Measurements from ENCODE around the gene MYO10. TPM values are rescaled to one million over a fixed set of nuclear protein-coding genes. Genes with fewer than 3 reads are reported as not detected.

MYO10 gene
- polyA plus RNA-seq, 1 donor: 30.7 TPM

DNA sequence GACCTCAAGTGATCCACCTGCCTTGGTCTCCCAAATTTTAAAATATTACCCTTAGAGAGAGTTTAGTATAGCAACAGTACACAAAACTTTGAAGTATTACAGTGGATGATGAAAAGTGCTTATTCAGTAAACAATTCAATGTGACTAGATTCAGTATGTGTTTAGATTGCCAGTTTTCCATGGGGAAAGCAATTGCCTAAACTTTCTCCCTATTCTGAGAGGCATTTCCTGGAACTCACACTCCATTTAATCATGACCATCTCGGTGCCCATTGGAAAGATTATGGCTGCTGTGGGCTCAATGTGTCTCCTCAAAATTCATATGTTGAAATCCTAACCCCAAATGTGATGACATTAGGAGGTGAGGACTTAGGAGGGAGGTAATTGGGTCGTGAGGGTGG is 38.9 kb upstream of the MYO10 start:
- no peak for DNase-seq
- H3K27ac ChIP-seq (ENCODE audit: low read length): no peak overlapping the region
- H3K4me3 ChIP-seq (ENCODE audit: low read length): no peak overlapping the region
- no peaks in the 10 kb centered on the region for H3K9me3 ChIP-seq (ENCODE audit: control insufficient read depth, low read depth, low read length)
- no peaks in the 10 kb centered on the region for H3K4me1 ChIP-seq (ENCODE audit: control insufficient read depth, insufficient read depth, low read length)
- H3K36me3 ChIP-seq (ENCODE audit: control insufficient read depth, insufficient read depth, low read length): no peaks in the 10 kb centered on the region
- H3K27me3 ChIP-seq (ENCODE audit: control insufficient read depth, insufficient read depth, low read length): no peaks in the 10 kb centered on the region
- WGBS (ENCODE audit: insufficient coverage, low lambda C conversion rate): no CpG with 5 or more reads among the region's 2 CpGs

DNA sequence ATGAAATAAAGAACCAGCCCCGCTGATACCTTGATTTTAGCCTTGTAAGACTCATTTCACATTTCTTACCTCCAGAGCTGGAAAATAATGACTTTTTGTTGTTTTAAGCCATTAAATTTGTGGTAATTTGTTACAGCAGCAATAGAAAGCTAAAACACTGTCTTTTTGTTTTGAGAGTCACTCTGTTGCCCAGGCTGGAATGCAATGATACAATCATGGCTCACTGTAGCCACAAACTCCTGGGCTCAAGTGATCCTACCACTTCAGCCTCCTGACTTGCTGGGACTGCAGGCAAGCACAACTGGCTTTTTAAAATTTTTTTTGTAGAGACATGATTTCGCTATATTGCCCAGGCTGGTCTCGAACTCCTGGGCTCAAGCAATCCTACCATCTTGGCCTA is 34.7 kb upstream of the MYO10 start:
- no peaks in the 10 kb centered on the region for H3K4me1 ChIP-seq (ENCODE audit: control insufficient read depth, insufficient read depth, low read length)
- H3K9me3 ChIP-seq (ENCODE audit: control insufficient read depth, low read depth, low read length): no peaks in the 10 kb centered on the region
- H3K36me3 ChIP-seq (ENCODE audit: control insufficient read depth, insufficient read depth, low read length): no peaks in the 10 kb centered on the region
- H3K4me3 ChIP-seq (ENCODE audit: low read length): no peak overlapping the region
- DNase-seq: no peak
- no peaks in the 10 kb centered on the region for H3K27me3 ChIP-seq (ENCODE audit: control insufficient read depth, insufficient read depth, low read length)
- WGBS (ENCODE audit: insufficient coverage, low lambda C conversion rate): no CpG with 5 or more reads among the region's 3 CpGs
- no peak overlapping the region for H3K27ac ChIP-seq (ENCODE audit: low read length)

DNA sequence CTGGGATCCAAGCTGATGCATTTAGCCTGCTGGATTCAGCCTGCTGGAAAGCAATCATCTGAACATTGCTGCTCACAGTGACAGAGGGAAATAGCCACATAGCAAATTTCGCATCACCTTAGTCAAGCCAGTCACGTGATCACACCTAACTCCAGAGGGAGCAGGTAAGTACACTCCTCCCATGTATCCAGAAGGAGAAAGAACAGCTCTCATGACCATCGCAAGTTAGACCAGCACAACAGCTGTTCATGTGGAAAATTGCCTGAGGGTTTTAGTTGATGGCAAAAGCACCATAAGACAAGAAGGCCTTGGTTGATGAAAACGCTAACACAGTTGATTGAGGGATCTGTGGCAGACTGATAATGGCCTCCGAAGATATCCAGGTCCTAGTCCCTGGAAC is 34.2 kb upstream of the MYO10 start:
- WGBS (ENCODE audit: insufficient coverage, low lambda C conversion rate): no CpG with 5 or more reads among the region's 5 CpGs
- H3K36me3 ChIP-seq (ENCODE audit: control insufficient read depth, insufficient read depth, low read length): no peaks in the 10 kb centered on the region
- H3K9me3 ChIP-seq (ENCODE audit: control insufficient read depth, low read depth, low read length): no peaks in the 10 kb centered on the region
- no peak overlapping the region for H3K4me3 ChIP-seq (ENCODE audit: low read length)
- H3K27ac ChIP-seq (ENCODE audit: low read length): no peak overlapping the region
- H3K4me1 ChIP-seq (ENCODE audit: control insufficient read depth, insufficient read depth, low read length): no peaks in the 10 kb centered on the region
- H3K27me3 ChIP-seq (ENCODE audit: control insufficient read depth, insufficient read depth, low read length): no peaks in the 10 kb centered on the region
- DNase-seq: no peak

DNA sequence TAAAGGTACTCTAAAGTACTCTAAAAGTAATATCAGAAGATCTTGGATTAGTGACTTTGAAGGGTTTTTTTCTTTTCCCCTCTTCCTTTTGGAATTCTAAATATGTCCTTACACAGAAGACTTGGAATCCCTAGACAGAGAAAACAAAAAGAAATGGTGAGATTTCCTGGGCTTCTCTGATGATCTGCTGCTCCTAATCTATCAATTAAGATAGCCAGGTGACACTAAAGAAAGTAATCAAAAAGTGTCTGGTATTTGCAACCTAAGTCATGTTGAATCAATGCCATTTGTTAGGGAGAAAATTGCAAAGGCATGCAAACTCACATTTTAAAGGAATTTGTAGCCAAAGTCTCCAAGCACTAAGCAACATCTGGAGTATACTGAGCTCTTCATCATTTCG is 29.5 kb upstream of the MYO10 start:
- H3K27me3 ChIP-seq (ENCODE audit: control insufficient read depth, insufficient read depth, low read length): no peaks in the 10 kb centered on the region
- WGBS (ENCODE audit: insufficient coverage, low lambda C conversion rate): no CpG with 5 or more reads among the region's 1 CpG
- H3K36me3 ChIP-seq (ENCODE audit: control insufficient read depth, insufficient read depth, low read length): no peaks in the 10 kb centered on the region
- no peak overlapping the region for H3K4me3 ChIP-seq (ENCODE audit: low read length)
- H3K27ac ChIP-seq (ENCODE audit: low read length): no peak overlapping the region
- no peaks in the 10 kb centered on the region for H3K9me3 ChIP-seq (ENCODE audit: control insufficient read depth, low read depth, low read length)
- H3K4me1 ChIP-seq (ENCODE audit: control insufficient read depth, insufficient read depth, low read length): no peaks in the 10 kb centered on the region
- no peak for DNase-seq

DNA sequence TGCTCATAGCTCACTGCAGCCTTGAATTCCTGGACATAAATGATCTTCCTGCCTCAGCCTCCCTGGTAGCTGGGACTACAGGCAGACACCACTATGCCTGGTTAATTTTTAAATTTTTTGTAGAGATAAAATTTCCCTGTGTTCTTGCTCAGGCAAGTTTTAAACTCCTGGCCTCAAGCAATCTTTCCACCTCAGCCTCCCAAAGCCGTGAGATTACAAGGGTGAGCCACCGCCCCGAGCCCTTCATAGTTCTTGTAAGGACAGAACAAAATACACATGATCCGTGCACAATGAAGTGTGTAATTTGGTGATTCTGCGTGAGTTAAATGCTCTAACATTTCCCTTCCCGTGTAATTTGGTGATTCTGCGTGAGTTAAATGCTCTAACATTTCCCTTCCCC is 27.7 kb upstream of the MYO10 start:
- no peak for DNase-seq
- Histone ChIP-seq H3K4me3 (ENCODE audit: low read length) (no peak overlapping the region), H3K36me3 (ENCODE audit: control insufficient read depth, insufficient read depth, low read length) (no peaks in the 10 kb centered on the region), H3K27me3 (ENCODE audit: control insufficient read depth, insufficient read depth, low read length) (no peaks in the 10 kb centered on the region), H3K4me1 (ENCODE audit: control insufficient read depth, insufficient read depth, low read length) (no peaks in the 10 kb centered on the region), H3K9me3 (ENCODE audit: control insufficient read depth, low read depth, low read length) (no peaks in the 10 kb centered on the region), H3K27ac (ENCODE audit: low read length) (no peak overlapping the region)
- 100% methylated on average over 1 of the region's 7 CpGs for WGBS (ENCODE audit: insufficient coverage, low lambda C conversion rate)

DNA sequence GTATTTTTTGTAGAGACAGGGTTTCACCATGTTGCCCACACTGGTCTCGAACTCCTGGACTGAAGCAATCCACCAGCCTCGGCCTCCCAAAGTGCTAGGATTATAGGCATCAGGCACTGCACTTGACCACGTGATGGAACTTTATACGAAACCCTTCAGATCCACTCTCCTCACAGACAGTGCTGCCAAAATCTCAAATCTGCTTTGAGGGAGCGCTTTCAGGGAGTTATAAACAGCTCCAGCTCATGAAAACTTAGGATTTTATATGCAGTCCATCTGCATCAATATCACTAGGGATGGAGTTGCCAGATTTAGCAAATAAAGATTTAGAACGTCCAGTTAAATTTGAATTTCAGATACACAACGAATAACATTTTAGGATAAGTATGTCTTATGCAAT is 25.0 kb upstream of the MYO10 start:
- H3K36me3 ChIP-seq (ENCODE audit: control insufficient read depth, insufficient read depth, low read length): no peaks in the 10 kb centered on the region
- no peak overlapping the region for H3K4me3 ChIP-seq (ENCODE audit: low read length)
- H3K4me1 ChIP-seq (ENCODE audit: control insufficient read depth, insufficient read depth, low read length): no peaks in the 10 kb centered on the region
- WGBS (ENCODE audit: insufficient coverage, low lambda C conversion rate): 86% methylated on average over 1 of the region's 7 CpGs
- H3K27ac ChIP-seq (ENCODE audit: low read length): no peak overlapping the region
- no peak for DNase-seq
- no peaks in the 10 kb centered on the region for H3K27me3 ChIP-seq (ENCODE audit: control insufficient read depth, insufficient read depth, low read length)
- no peaks in the 10 kb centered on the region for H3K9me3 ChIP-seq (ENCODE audit: control insufficient read depth, low read depth, low read length)

DNA sequence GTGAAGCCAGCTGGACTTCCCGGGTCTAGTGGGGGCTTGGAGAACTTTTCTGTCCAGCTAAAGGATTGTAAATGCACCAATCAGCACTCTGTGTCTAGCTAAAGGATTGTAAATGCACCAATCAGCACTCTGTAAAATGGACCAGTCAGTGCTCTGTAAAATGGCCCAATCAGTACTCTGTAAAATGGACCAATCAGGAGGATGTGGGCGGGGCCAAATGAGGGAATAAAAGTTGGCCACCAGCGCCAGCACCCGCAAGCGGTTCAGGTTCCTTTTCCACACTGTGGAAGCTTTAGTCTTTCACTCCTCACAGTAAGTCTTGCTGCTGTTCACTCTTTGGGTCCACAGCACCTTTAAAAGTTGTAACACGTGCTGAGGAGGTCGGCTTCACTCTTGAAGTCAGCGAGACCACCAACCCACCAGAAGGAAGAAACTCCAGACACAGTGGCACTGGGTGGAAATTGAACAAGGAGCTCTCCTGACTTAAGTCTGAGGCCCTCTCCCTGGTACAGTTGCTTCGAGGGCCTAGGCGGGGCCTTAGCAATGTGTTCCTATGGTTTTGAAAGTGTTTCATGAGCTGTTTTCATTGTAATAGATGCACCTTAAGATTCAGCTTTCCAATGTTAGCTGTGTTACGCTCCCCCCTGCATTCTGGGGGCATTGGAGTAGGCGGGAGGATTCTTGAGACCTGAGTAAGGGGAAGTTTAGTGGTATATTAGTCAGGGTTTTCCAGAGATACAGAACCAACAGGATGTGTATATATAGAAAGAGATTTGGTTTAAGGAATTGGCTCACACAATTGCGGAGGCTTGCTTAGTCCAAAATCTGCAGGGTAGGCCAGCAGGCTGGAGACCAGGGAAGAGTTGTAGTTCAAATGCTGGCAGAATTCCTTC is 21.5 kb upstream of the MYO10 start:
- WGBS (ENCODE audit: insufficient coverage, low lambda C conversion rate): no CpG with 5 or more reads among the region's 13 CpGs
- Histone ChIP-seq H3K27me3 (ENCODE audit: control insufficient read depth, insufficient read depth, low read length) (no peaks in the 10 kb centered on the region), H3K27ac (ENCODE audit: low read length) (no peak overlapping the region), H3K36me3 (ENCODE audit: control insufficient read depth, insufficient read depth, low read length) (no peaks in the 10 kb centered on the region), H3K4me1 (ENCODE audit: control insufficient read depth, insufficient read depth, low read length) (peaks cover 7% of the 10 kb centered on the region), H3K9me3 (ENCODE audit: control insufficient read depth, low read depth, low read length) (no peaks in the 10 kb centered on the region), H3K4me3 (ENCODE audit: low read length) (no peak overlapping the region)
- no peak for DNase-seq

DNA sequence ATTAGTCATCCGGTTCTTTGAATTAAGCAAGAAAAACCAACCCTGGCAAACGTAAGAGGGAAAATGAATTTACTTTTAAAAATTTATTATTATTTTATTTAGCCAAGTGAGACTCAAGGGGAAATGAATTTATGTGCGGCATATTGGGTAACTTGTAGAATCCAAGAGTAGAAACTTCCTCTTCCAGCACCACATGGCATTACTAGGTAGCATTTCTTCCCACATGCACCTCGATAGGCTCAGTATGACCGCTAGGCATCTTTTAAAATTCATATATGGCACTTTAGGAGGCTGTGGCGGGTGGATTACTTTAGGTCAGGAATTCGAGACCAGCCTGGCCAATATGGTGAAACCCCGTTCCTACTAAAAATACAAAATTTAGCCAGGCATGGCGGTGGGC is 17.6 kb upstream of the MYO10 start:
- Histone ChIP-seq H3K27ac (ENCODE audit: low read length) (no peak overlapping the region), H3K4me3 (ENCODE audit: low read length) (no peak overlapping the region), H3K4me1 (ENCODE audit: control insufficient read depth, insufficient read depth, low read length) (peaks cover 13% of the 10 kb centered on the region), H3K27me3 (ENCODE audit: control insufficient read depth, insufficient read depth, low read length) (no peaks in the 10 kb centered on the region), H3K9me3 (ENCODE audit: control insufficient read depth, low read depth, low read length) (no peaks in the 10 kb centered on the region), H3K36me3 (ENCODE audit: control insufficient read depth, insufficient read depth, low read length) (no peaks in the 10 kb centered on the region)
- no peak for DNase-seq
- 89% methylated on average over 3 of the region's 9 CpGs for WGBS (ENCODE audit: insufficient coverage, low lambda C conversion rate)

DNA sequence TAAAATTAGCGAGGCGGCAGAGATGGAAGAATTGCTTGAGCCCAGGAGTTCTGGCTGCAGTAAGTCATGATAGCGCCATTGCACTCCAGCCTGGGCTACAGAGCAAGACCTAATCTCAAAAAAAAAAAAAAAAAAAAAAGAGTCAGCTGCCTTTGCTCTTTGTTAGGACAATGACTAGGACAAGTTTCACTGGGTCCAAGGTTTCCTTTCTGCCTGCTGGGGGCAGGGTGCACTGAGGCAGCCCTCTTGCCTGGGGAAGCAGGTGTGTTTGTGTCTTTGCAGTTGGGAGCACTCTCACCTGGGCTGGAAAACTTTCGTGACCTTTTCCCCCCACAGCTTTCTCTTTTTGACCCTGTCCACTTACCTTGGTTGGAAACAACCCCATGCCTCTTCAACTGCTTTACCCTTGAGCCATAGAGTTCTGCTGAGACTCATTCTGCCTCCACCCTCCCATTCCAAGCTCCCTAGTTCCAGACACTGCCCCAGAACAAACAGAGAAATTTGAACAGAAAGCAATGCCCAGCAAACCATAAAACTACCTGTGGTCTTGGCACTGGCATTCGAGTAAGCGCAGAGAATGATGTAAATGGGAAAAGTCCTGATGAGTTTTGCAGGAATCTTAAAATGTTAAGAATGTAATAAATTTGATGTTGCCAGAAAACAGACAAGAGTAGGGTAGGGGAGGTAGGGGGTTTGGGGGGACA is 17.0 kb upstream of the MYO10 start:
- peak overlapping the region; percentile 10 for H3K27ac ChIP-seq (ENCODE audit: low read length)
- H3K9me3 ChIP-seq (ENCODE audit: control insufficient read depth, low read depth, low read length): no peaks in the 10 kb centered on the region
- H3K4me3 ChIP-seq (ENCODE audit: low read length): no peak overlapping the region
- no peaks in the 10 kb centered on the region for H3K36me3 ChIP-seq (ENCODE audit: control insufficient read depth, insufficient read depth, low read length)
- H3K4me1 ChIP-seq (ENCODE audit: control insufficient read depth, insufficient read depth, low read length): peaks cover 13% of the 10 kb centered on the region
- WGBS (ENCODE audit: insufficient coverage, low lambda C conversion rate): no CpG with 5 or more reads among the region's 6 CpGs
- no peaks in the 10 kb centered on the region for H3K27me3 ChIP-seq (ENCODE audit: control insufficient read depth, insufficient read depth, low read length)
- peak; percentile 72 to 87 for DNase-seq

DNA sequence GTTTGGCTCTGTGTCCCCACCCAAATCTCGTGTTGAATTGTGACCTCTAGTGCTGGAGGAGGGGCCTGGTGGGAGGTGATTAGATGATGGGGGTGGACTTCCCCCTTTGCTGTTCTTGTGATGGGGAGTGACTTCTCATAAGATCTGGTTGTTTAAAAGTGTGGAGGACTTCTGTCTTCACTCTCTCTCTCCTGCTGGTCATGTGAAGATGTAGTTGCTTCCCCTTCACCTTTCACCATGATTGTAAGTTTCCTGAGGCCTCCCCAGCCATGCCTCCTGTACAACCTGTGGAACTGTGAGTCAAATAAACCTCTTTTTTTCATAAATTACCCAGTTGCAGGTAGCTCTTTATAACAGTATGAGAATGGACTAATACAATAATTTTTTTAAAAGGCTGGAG is 10.6 kb upstream of the MYO10 start:
- Histone ChIP-seq H3K27me3 (ENCODE audit: control insufficient read depth, insufficient read depth, low read length) (no peaks in the 10 kb centered on the region), H3K4me1 (ENCODE audit: control insufficient read depth, insufficient read depth, low read length) (peaks cover 3% of the 10 kb centered on the region), H3K27ac (ENCODE audit: low read length) (no peak overlapping the region), H3K36me3 (ENCODE audit: control insufficient read depth, insufficient read depth, low read length) (no peaks in the 10 kb centered on the region), H3K4me3 (ENCODE audit: low read length) (no peak overlapping the region), H3K9me3 (ENCODE audit: control insufficient read depth, low read depth, low read length) (peaks cover 8% of the 10 kb centered on the region)
- whole genome bisulfite sequencing (ENCODE audit: insufficient coverage, low lambda C conversion rate): no CpG with 5 or more reads among the region's 1 CpG
- no peak for DNase-seq
